DLD1 (cell line): ENCODE data around the gene CST7.

Experiments used
- in situ Hi-C: cut with HindIII; loops from 2 replicates; pipeline ENCODE4 v1.10.0; 2017; ENCODE audit warnings: low sequenced_read_pairs

Gene CST7

GRCh38 chr20:24962510-24962909, 13.4 kb downstream of the CST7 start:
- in situ Hi-C loops, result no loop called here

- in situ Hi-C loops, result no loop called here
Observed at GRCh38 chr20:24963672-24964505, 14.8 kb downstream of the CST7 start.

DNA sequence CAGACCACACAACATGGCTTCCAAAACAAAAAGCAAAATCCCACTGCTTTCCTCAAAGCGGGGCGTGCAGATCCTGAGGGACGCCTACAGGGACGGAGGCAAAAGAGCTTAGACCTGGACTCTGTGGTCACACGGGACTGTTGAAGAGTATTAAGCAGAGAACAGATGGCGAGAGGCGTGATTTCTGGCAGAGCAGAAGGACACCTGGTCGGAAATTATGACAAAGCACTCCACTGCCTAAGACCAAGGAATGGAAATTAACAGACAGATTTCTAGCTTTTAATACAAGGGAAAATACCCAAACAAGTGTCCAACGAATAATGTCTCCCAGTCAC, 15.4 kb downstream of the CST7 start:
- in situ Hi-C loops, result no loop called here

GRCh38 chr20:24965065-24965919, 16.2 kb downstream of the CST7 start:
- in situ Hi-C loops, result no loop called here

DNA sequence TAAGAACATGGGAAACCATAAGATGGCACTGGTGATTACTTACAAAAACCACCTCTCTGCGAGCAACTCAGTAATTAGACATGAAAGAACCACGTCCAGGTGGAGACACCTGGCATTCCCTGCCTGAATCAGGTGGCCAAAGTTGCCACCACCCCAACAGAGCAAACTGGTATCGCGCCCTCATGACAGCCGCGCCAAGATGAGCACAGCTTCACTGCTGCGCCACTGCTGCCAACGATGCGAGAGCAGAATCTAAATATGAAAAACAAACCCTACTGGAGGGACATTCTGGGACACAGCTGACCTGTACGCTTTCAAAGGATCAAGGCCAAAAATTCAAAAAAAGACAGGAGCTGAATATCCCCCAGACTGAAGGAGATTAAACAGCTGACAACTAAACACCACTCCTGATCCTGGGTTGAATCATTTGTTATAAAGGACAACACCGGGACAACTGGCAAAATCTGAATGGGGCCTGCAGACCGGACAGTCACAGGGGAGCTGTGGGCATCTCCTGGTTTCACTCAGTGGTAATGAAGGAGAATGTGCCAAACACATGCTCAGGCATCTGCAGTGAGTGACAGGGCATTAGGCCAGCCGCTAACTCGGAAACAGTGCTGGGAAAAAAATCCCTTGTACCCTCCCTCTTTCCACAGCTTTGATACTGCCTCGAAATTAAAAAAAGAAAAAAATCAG, 17.4 kb downstream of the CST7 start:
- in situ Hi-C loops, result no loop called here

DNA sequence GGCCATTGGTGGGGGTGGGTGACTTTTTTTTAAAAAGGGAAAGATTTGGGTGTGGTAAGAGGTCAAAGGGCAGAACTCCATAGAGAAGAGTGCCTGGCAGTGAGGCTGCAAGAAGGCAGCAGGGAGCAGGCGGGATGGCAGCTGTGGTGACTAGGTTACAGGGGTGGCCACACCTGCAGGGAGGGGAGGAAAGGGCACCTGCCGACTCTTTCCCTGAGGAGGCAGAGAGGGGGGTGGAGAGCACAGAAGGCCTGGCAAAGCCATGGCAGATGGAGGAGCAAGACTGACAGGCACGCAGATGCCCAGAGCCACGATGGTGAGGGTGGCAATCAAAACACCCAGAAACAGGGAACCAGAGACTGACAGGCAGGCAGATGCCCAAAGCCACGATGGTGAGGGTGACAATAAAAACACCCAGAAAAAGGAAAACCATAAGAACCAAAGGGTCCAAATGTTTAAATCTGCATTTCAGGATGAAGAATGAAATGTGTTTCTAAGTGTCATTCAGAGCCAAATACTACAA, 19.3 kb downstream of the CST7 start:
- in situ Hi-C loops, result no loop called here

DNA sequence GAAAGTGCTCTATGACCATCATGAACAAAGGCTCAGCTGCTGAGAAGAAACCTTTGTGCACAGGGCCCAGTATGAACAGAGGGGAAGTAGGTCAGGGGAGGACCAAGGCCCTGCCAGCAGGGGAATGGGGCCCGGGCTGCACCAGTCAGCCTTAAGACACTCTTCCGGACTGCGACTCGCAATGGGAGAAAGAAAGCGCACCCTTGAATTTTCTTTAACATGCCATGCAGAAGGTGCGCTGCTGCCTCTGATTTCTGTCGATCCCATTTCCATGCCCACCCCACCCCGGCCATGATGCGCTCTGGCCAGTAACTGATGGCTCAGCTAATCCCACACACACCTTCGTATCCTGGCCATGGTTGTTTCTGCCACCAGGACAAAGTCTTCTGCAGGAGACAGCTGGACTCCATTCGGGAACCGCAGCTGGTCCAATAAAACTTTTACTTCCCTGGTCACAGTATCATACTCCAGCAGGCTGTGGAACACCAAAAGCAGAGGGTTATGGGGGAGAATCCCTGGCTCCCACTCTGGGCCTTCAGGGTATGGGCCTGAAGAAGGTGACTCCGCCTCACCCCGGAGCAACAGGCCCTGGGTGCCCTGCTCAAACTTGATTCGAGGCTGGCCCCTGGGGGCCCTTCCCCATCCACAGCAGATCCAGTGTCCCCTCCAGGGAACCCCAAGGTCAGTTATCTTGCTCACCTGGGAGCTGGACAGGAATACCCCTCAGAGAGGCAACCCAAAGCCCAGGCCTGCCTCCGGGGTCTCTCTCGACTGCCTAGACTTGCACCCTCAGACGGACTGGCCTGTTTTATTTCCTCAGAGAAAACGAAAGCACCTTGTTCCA, 20.3 kb downstream of the CST7 start:
- in situ Hi-C loops, result no loop called here

GRCh38 chr20:24970030-24970553, 21.0 kb downstream of the CST7 start:
- in situ Hi-C loops, result no loop called here

- in situ Hi-C loops, result no loop called here
Observed at GRCh38 chr20:24970754-24971153, 21.7 kb downstream of the CST7 start.

GRCh38 chr20:24971376-24972101, 22.5 kb downstream of the CST7 start:
- in situ Hi-C loops, result no loop called here

DNA sequence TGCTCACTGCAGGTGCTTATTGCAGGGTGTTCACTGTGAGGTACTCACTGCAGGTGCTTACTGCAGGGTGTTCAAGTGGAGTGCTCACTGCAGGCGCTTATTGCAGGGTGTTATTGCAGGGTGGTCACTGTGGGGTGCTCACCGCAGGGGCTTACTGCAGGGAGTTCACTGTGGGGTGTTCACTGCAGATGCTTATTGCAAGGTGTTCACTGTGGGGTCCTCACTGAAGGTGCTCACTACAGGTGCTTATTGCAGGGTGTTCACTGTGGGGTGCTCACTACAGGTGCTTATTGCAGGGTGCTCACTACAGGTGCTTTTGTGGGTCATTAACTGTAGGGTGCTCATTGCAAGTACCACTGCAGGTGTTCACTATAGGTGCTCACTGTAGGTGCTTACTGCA, 23.3 kb downstream of the CST7 start:
- in situ Hi-C loops, result no loop called here

DNA sequence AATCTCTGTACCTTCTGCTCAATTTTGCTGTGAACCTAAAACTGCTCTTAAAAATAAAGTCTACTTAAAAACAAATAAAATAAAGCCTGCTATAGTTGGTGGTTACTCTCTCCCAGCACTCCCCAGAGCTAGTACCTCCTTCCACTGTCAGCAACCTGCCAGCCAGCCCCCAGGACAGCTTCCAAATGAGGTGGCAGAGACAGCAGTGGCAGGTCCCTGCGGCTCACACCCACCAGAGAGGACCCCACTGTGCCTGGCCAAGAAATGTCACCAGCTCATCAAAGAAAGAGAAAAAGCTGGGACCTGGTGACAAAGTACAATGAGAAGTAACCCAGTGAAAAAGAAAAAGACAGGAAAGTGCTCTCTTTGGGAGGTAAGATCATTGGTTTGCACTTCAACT, 28.3 kb downstream of the CST7 start:
- in situ Hi-C loops, result no loop called here

DNA sequence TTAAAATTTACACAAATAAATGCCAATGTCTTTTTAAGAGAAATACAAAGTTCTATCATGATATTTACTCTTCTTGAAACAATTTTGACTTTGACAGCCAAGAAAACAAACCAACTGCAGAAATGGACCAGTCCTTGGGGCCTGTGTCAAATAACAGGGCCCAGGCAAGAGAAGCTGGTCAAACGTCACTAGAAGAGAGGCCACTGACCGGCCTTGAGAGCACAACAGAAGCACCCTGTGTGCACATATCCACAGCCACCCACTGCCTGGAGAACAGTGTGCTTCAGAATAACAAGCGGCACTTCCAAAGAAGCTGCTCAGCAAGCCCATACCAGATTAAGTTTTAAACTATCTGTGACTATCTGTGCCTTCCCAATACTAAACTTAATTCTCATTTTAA, 28.7 kb downstream of the CST7 start:
- in situ Hi-C loops, result no loop called here

DNA sequence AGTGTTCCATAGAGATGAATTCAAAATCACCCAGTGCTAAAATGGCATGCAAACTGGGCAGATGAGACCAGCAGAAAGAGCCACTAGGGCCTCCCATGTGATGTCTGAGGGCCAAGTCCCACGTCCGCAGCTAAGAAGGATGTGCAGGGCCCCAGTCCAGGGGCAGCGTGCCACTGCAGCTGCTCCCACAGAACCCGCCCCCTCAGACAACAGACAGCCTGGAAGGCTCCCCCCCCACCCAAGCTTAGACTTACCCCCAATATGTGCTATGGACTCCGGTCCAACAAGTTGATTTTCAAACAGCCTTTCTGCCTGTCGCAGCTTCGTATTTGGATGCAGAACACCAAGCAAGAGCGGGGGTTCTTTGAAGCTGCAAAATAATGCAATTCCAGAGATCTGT, 29.4 kb downstream of the CST7 start:
- in situ Hi-C loops, result no loop called here

DNA sequence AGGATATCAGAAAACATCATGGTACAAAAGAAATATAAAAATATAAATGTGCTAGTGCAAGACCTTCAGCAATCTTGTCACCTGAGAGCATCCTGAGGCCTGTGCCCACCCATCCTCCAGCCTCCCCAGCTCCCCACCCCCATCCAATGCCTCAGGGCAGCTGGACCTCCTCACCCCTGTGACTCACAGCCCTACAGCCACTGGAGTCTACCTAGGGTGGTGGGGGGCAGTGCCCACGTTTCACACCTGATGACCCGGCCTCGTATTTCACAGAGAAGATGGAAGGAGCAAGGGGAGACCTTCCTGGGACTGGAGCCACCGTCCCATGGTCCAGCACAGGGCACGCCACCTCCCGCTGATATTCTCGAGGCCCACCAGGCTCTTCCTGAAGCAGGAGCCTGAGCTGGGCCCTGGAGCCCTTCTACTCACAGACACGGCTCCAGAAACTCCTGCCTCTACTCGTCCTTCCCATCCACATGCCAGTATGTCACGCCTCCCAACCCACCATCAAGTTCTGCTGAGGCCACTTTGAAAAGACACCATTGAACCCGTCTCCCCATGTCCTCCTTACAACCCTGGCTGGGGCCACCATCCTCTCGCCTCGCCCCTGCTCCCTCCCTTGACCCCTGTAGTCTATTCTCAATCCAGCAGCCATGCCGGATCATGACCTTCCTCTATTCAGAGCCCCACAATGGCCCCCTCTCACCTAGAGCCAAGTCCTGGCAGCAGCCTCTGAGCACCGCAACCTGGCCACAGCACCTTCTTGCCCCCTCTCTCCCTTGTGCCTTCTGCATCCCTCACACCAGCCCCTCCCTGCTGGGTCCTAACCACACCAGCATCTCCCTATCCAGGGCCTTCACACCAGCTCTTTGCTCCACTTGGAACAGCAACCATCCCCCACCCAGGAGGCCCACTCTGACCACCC, 30.2 kb downstream of the CST7 start:
- in situ Hi-C loops, result no loop called here

DNA sequence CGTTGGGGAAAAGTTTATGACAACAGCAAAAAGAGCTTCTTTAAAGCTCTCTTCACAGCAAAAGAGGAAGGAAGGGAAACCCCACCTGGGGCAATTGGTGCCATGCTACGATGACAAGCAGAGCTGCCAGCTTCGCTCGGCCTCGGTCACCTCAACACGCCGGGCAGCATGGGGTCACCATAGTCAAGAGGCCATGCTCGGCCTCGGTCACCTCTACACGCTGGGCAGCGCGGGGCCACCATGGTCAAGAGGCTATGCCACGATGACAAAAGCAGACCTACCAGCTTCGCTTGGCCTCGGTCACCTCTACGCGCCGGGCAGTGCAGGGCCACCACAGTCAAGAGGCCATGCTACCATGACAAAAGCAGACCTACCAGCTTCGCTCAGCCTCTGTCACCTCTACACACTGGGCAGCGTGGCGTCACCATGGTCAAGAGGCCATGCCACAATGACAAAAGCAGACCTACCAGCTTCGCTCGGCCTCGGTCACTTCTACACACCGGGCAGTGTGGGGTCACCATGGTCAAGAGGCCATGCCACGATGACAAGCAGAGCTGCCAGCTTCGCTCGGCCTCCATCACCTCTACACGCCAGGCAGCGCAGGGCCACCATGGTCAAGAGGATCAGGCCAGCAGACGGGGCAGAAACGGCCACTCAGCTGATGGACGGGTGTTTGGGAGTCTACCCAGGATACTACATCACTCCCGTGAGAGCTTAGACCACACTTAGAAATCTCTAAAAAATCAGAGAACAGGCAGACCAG, 31.4 kb downstream of the CST7 start:
- in situ Hi-C loops, result loop anchor here (5.0 kb wide), 1 partner anchor 92 kb away; no protein-coding TSS in a partner anchor

DNA sequence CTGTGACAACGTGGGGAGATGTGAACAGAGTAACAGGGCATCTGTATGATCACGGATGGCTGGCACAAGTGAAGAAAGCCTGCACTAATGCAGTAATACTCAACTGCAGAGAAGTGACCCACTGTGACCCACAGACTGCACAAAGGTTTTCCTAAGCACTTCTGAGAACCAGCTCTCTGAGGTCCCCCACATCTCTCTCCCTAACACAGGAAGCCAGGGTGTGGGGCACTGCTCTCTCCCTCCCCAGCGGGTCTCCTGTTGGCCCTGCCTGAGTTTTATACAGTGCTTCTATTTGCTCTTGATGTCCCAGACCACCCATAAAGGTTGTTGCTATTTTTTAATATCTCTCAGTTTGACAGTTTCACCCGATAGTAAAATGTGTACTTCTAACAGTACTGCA, 32.2 kb downstream of the CST7 start:
- in situ Hi-C loops, result loop anchor here (5.0 kb wide), 1 partner anchor 91 kb away; no protein-coding TSS in a partner anchor

- in situ Hi-C loops, result loop anchor here (5.0 kb wide), 1 partner anchor 91 kb away; no protein-coding TSS in a partner anchor
Observed at GRCh38 chr20:24981790-24982189, 32.7 kb downstream of the CST7 start.
